SK-N-SH (cell line): ENCODE results near the gene ZNF622.
"Not testable (repeated sequence)": the region's sequence is repeated elsewhere in the genome, so short reads cannot be mapped to it uniquely, and the experiment has no call there.

Experiments
- CTCF ChIP-seq: fragments of 200-600 bp; sonication (generic); IDR thresholded peaks from 2 replicates; pipeline ENCODE4 v1.6.1; 2017; ENCODE audit warnings: antibody characterized with exemption, mild to moderate bottlenecking, moderate library complexity
- EZH2phosphoT487 ChIP-seq: fragments of 200-600 bp; sonication (generic); IDR thresholded peaks from 2 replicates; pipeline ENCODE4 v1.6.1; 2017; ENCODE audit warnings: low read depth, mixed run types, mild to moderate bottlenecking, antibody characterized with exemption, moderate library complexity, borderline replicate concordance
- GATA2 ChIP-seq: sonication (generic); formaldehyde crosslinking; IDR thresholded peaks from 2 replicates; pipeline ENCODE4 v1.5.0; 2020; ENCODE audit warnings: mild to moderate bottlenecking, missing genetic modification reagents
- MXI1 ChIP-seq: IDR thresholded peaks from 2 replicates; pipeline ENCODE4 v1.6.1; 2012; ENCODE audit warnings: mild to moderate bottlenecking, low read depth, low read length, improper control_type of control experiment
- NFIC ChIP-seq: IDR thresholded peaks from 2 replicates; pipeline ENCODE4 v1.4.0; 2012; ENCODE audit warnings: borderline replicate concordance
- POLR2AphosphoS5 ChIP-seq: IDR thresholded peaks from 2 replicates; pipeline ENCODE4 v1.6.1; 2012; ENCODE audit warnings: low read depth, low read length
- SMC3 ChIP-seq: IDR thresholded peaks from 2 replicates; pipeline ENCODE4 v1.6.1; 2012; ENCODE audit warnings: low read depth, low read length, improper control_type of control experiment
- YY1 ChIP-seq: IDR thresholded peaks from 2 replicates; pipeline ENCODE4 v1.4.0; 2012; ENCODE audit warnings: low read depth, mild to moderate bottlenecking
- TF ChIP-seq, protein P1 (sequence below): IDR thresholded peaks from 2 replicates; pipeline ENCODE4 v1.4.0; 2012; ENCODE audit warnings: low read depth

GRCh38 chr5:16436065-16436682, 29.4 kb downstream of the ZNF622 start:
- not testable (repeated sequence) for TF ChIP-seq MXI1; CTCF; YY1; GATA2 (CRISPR knock-in tag); EZH2phosphoT487; SMC3; NFIC; POLR2AphosphoS5
- TF ChIP-seq, protein P1, sequence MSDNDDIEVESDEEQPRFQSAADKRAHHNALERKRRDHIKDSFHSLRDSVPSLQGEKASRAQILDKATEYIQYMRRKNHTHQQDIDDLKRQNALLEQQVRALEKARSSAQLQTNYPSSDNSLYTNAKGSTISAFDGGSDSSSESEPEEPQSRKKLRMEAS, result not testable (repeated sequence)
